ENCODE results near the gene MPHOSPH10. TPM values are rescaled to one million over a fixed set of nuclear protein-coding genes. Genes with fewer than 3 reads are reported as not detected.
"Not testable (repeated sequence)": the region's sequence is repeated elsewhere in the genome, so short reads cannot be mapped to it uniquely, and the experiment has no call there.

MPHOSPH10 gene
- total RNA-seq, 1 experiment from 2014 or later: 26.9 TPM

DNA sequence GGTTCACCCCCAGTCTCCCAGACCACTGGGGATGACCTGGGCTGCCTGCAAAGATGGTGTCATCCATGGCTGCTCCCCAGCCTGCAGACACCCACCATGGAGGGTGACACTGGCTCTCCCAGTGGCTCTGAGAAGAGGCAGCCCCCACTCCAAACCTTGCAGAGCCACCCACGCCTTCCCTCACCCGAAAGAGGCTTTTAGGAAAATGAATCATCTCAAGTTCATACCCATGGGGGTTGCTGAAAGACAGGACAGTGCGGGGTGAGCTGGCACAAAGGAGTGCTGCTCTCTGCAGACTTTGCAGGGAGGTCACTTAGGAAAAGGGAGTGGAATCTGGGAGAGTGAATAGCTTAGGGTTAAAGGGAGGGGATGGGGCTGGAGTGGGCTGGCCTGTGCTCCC lies 36.4 kb downstream of the MPHOSPH10 start:
- Histone ChIP-seq H3K79me2 (ENCODE audit: low read depth) (no peaks in the 10 kb centered on the region), H4K20me1 (ENCODE audit: insufficient read depth) (no peaks in the 10 kb centered on the region), H3F3A (ENCODE audit: insufficient read depth, low read depth) (no peaks in the 10 kb centered on the region), H3K27ac (no peak overlapping the region), H2AFZ (no peak overlapping the region), H3K36me3 (ENCODE audit: low read depth) (no peaks in the 10 kb centered on the region), H3K4me1 (replicated peaks; ENCODE audit: insufficient read depth) (no peaks in the 10 kb centered on the region), H3K27me3 (ENCODE audit: insufficient read depth, low read depth) (no peaks in the 10 kb centered on the region; the same call in 1 of the 2 replicates), H3K4me3 (no peak overlapping the region), H3K9me3 (ENCODE audit: insufficient read depth, low read depth) (no peaks in the 10 kb centered on the region), H3K9me2 (ENCODE audit: insufficient read depth) (no peaks in the 10 kb centered on the region), H3K4me2 (no peak overlapping the region)
- ChIA-PET CTCF (no interaction called here), POLR2A (ENCODE audit: unreplicated experiment) (no interaction called here)
- DNase-seq: no peak
- intact Hi-C loops (cut with micrococcal nuclease; ENCODE audit: unreplicated experiment): no loop called here
- BruUV-seq (replicated peaks): no TSS peak
- TF ChIP-seq, protein P1, sequence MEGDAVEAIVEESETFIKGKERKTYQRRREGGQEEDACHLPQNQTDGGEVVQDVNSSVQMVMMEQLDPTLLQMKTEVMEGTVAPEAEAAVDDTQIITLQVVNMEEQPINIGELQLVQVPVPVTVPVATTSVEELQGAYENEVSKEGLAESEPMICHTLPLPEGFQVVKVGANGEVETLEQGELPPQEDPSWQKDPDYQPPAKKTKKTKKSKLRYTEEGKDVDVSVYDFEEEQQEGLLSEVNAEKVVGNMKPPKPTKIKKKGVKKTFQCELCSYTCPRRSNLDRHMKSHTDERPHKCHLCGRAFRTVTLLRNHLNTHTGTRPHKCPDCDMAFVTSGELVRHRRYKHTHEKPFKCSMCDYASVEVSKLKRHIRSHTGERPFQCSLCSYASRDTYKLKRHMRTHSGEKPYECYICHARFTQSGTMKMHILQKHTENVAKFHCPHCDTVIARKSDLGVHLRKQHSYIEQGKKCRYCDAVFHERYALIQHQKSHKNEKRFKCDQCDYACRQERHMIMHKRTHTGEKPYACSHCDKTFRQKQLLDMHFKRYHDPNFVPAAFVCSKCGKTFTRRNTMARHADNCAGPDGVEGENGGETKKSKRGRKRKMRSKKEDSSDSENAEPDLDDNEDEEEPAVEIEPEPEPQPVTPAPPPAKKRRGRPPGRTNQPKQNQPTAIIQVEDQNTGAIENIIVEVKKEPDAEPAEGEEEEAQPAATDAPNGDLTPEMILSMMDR (conservative IDR thresholded peaks at IDR 0.05): no peak
- no peak for TF ChIP-seq EZH2 (IDR thresholded peaks at IDR 0.05; ENCODE audit: low read depth)

DNA sequence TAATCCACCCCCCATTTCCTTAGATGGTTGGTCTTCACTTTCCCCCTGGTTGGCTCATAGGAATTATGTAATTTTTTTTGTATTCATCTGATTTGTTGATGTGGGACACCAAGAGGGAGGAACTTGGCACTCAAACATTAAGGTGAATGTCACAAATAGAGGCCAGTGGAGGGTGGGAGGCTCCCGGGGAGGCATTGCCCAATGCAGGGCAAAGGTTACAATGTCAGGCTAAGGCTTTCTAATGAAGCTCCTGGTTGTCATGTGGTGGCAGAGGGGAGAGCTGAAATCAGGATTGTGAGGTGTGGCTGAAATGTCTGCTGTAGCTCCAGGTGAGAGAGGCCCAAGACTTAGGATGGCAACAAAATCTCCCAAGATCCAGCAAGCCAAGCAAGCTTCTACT lies 42.7 kb downstream of the MPHOSPH10 start:
- CTCF ChIA-PET: interaction anchor here (0.6 kb wide), 1 partner anchor 121 kb away, joined by 4 read pairs; no protein-coding TSS in a partner anchor
- BruUV-seq (replicated peaks): no TSS peak

DNA sequence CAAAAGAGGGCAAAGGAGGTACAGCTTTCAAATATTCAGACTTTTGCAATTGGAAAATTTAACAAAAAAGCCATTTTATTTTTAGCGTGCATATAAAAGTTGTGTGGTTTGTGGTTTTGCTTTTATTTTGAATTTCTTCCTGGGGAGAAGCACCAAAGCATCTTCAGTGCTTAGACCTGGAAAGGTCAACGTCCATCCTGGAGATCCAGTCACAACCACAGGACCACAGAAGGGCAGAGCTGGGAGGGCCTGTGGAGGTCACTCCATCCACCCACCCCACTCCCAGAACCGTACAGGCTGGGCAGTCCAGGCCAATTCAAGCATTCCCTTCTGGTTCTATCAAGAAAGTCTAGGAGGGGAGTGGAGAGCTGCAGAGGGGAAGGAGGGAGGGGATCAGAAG lies 43.8 kb downstream of the MPHOSPH10 start:
- Histone ChIP-seq H3K9me3 (ENCODE audit: insufficient read depth, low read depth) (no peaks in the 10 kb centered on the region), H3K79me2 (ENCODE audit: low read depth) (no peaks in the 10 kb centered on the region), H3F3A (ENCODE audit: insufficient read depth, low read depth) (no peaks in the 10 kb centered on the region), H3K27me3 (ENCODE audit: insufficient read depth, low read depth) (no peaks in the 10 kb centered on the region; the same call in 1 of the 2 replicates), H3K4me2 (no peak overlapping the region), H3K4me1 (replicated peaks; ENCODE audit: insufficient read depth) (no peaks in the 10 kb centered on the region), H3K36me3 (ENCODE audit: low read depth) (no peaks in the 10 kb centered on the region), H3K4me3 (no peak overlapping the region), H4K20me1 (ENCODE audit: insufficient read depth) (no peaks in the 10 kb centered on the region), H2AFZ (no peak overlapping the region), H3K27ac (no peak overlapping the region), H3K9me2 (ENCODE audit: insufficient read depth) (no peaks in the 10 kb centered on the region)
- ChIA-PET POLR2A (ENCODE audit: unreplicated experiment) (no interaction called here), CTCF (no interaction called here)
- no peak for DNase-seq
- TF ChIP-seq EZH2 (IDR thresholded peaks at IDR 0.05; ENCODE audit: low read depth): no peak
- TF ChIP-seq, protein P1 (conservative IDR thresholded peaks at IDR 0.05): no peak
- no TSS peak for BruUV-seq (replicated peaks)
- intact Hi-C loops (cut with micrococcal nuclease; ENCODE audit: unreplicated experiment): no loop called here

More for the DNA sequence above, 42.7 kb downstream of the MPHOSPH10 start:
- Histone ChIP-seq H3K4me2 (no peak overlapping the region), H3K4me1 (replicated peaks; ENCODE audit: insufficient read depth) (no peaks in the 10 kb centered on the region), H3K27me3 (ENCODE audit: insufficient read depth, low read depth) (no peaks in the 10 kb centered on the region; the same call in 1 of the 2 replicates), H3K27ac (no peak overlapping the region), H3K9me3 (ENCODE audit: insufficient read depth, low read depth) (no peaks in the 10 kb centered on the region), H3K79me2 (ENCODE audit: low read depth) (no peaks in the 10 kb centered on the region), H3K4me3 (no peak overlapping the region), H3F3A (ENCODE audit: insufficient read depth, low read depth) (no peaks in the 10 kb centered on the region), H4K20me1 (ENCODE audit: insufficient read depth) (no peaks in the 10 kb centered on the region), H2AFZ (no peak overlapping the region), H3K36me3 (ENCODE audit: low read depth) (no peaks in the 10 kb centered on the region), H3K9me2 (ENCODE audit: insufficient read depth) (no peaks in the 10 kb centered on the region)
- POLR2A ChIA-PET (ENCODE audit: unreplicated experiment): no interaction called here
- TF ChIP-seq, protein P1 (conservative IDR thresholded peaks at IDR 0.05): no peak
- no peak for TF ChIP-seq EZH2 (IDR thresholded peaks at IDR 0.05; ENCODE audit: low read depth)
- DNase-seq: no peak
- intact Hi-C loops (cut with micrococcal nuclease; ENCODE audit: unreplicated experiment): no loop called here

DNA sequence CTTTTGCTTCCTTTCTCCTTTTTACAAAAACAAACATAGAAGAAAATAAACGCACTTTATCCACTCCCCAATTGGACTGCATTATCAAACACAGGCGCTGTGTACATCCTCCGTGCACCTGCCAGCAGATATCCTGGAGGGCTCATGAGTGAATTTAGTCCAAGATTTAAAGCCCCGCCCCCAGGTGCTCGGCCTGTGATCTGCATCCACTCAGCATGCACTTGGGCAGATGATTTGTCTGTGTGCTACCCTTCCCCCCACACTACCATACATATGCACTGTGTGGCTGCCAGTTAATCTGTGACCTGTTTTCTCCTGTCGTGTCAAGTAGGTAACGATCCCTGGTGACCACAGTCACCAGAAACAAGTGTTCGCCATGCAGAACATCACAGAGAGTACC lies 48.4 kb downstream of the MPHOSPH10 start:
- intact Hi-C loops (cut with micrococcal nuclease; ENCODE audit: unreplicated experiment); BruUV-seq (replicated peaks); H3K9me2 ChIP-seq (ENCODE audit: insufficient read depth); H3K4me1 ChIP-seq (replicated peaks; ENCODE audit: insufficient read depth); H4K20me1 ChIP-seq (ENCODE audit: insufficient read depth); H3K36me3 ChIP-seq (ENCODE audit: low read depth); CTCF ChIA-PET; H3F3A ChIP-seq (ENCODE audit: insufficient read depth, low read depth); DNase-seq; H3K27me3 ChIP-seq (ENCODE audit: insufficient read depth, low read depth); H3K79me2 ChIP-seq (ENCODE audit: low read depth); H3K9me3 ChIP-seq (ENCODE audit: insufficient read depth, low read depth); H3K4me2 ChIP-seq; H3K4me3 ChIP-seq; H3K27ac ChIP-seq; POLR2A ChIA-PET (ENCODE audit: unreplicated experiment); H2AFZ ChIP-seq: not testable (repeated sequence)

Measured in PC-9 (cell line).